Activated B cell treated with CpG ODN at 0.5 μM for 24 hours (primary cell): ENCODE measurements around the gene DTNBP1. TPM values are rescaled to one million over a fixed set of nuclear protein-coding genes. Genes with fewer than 3 reads are reported as not detected.

Source experiments
- ATAC-seq: fragments of 200-7000 bp; cut with Tn5 transposase; one replicate; pipeline ENCODE4 v1.10.0; 2021; ENCODE audit warnings: low read depth, mild to moderate bottlenecking, moderate library complexity
- CTCF ChIA-PET: fragments of 350-600 bp; sonication (Branson Sonifier 250); formaldehyde crosslinking; loops from one replicate; lab custom pipeline; 2021; ENCODE audit warnings: antibody characterized with exemption; lab: Charles Lee
- POLR2A ChIA-PET: fragments of 350-600 bp; sonication (Branson Sonifier 250); formaldehyde crosslinking; loops from one replicate; lab custom pipeline; 2021; ENCODE audit warnings: antibody characterized with exemption; lab: Charles Lee
- DNase-seq: peaks from one replicate; pipeline ENCODE4 v3.0.0; 2022
- H3K27ac Mint-ChIP-seq: one replicate; pipeline ENCODE4 v1.8.0; 2020; ENCODE audit warnings: mixed read lengths
- H3K27me3 Mint-ChIP-seq: one replicate; pipeline ENCODE4 v1.8.0; 2021; ENCODE audit warnings: mixed read lengths
- H3K36me3 Mint-ChIP-seq: one replicate; pipeline ENCODE4 v1.8.0; 2021; ENCODE audit warnings: low read depth, mixed read lengths
- H3K4me1 Mint-ChIP-seq: one replicate; pipeline ENCODE4 v1.8.0; 2021; ENCODE audit warnings: mixed read lengths
- H3K4me3 Mint-ChIP-seq: one replicate; pipeline ENCODE4 v1.8.0; 2020; ENCODE audit warnings: mild to moderate bottlenecking, mixed read lengths
- H3K9me3 Mint-ChIP-seq: one replicate; pipeline ENCODE4 v1.8.0; 2020; ENCODE audit warnings: mixed read lengths
- intact Hi-C: fragments of 100-400 bp; cut with micrococcal nuclease; formaldehyde crosslinking; loops from one replicate; pipeline ENCODE4 v1.15.1; 2024
- total RNA-seq: library from RNA; stranded (reverse); gene quantifications from 2 replicates; pipeline ENCODE4 v1.2.3, GENCODE V29; 2022
- TF ChIP-seq, protein P1 (sequence below): fragments of 200-600 bp; IDR thresholded peaks from one replicate; pipeline ENCODE4 v1.8.0; 2022; ENCODE audit warnings: antibody characterized with exemption, mild to moderate bottlenecking

The DTNBP1 gene
- total RNA-seq, 1 donor from 2014 or later = 50.3 TPM

DNA sequence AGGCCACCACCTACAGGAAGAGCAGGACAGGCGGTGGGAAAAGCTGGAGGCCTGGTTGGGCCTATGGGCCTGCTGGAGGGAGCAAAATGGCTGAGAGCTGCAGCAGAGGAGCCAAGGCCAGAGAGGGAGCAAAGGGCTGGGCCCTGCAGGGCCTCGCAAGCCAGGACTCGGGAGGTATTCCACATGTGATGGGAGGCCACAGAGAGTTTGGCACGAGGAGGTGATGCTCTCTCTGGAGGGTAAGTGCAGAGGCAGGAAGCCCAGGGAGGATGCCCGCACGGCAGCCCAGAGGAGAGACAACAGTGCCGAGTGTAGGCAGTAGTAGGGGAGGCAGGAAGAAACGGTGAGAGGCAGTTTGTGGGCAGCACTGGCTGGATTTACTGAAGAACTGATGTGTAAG is 85.7 kb downstream of the DTNBP1 start:
- peaks cover 51% of the 10 kb centered on the region for H3K36me3 Mint-ChIP-seq
- TF ChIP-seq, protein P1, sequence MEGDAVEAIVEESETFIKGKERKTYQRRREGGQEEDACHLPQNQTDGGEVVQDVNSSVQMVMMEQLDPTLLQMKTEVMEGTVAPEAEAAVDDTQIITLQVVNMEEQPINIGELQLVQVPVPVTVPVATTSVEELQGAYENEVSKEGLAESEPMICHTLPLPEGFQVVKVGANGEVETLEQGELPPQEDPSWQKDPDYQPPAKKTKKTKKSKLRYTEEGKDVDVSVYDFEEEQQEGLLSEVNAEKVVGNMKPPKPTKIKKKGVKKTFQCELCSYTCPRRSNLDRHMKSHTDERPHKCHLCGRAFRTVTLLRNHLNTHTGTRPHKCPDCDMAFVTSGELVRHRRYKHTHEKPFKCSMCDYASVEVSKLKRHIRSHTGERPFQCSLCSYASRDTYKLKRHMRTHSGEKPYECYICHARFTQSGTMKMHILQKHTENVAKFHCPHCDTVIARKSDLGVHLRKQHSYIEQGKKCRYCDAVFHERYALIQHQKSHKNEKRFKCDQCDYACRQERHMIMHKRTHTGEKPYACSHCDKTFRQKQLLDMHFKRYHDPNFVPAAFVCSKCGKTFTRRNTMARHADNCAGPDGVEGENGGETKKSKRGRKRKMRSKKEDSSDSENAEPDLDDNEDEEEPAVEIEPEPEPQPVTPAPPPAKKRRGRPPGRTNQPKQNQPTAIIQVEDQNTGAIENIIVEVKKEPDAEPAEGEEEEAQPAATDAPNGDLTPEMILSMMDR = no peak
- ChIA-PET CTCF (no interaction called here), POLR2A (no interaction called here)
- H3K27me3 Mint-ChIP-seq = no peaks in the 10 kb centered on the region
- H3K4me1 Mint-ChIP-seq = peaks cover 31% of the 10 kb centered on the region
- DNase-seq (no peak), ATAC-seq (no peak)
- no peak overlapping the region for H3K4me3 Mint-ChIP-seq
- H3K27ac Mint-ChIP-seq = no peak overlapping the region
- intact Hi-C loops = no loop called here
- peaks cover 5% of the 10 kb centered on the region for H3K9me3 Mint-ChIP-seq

DNA sequence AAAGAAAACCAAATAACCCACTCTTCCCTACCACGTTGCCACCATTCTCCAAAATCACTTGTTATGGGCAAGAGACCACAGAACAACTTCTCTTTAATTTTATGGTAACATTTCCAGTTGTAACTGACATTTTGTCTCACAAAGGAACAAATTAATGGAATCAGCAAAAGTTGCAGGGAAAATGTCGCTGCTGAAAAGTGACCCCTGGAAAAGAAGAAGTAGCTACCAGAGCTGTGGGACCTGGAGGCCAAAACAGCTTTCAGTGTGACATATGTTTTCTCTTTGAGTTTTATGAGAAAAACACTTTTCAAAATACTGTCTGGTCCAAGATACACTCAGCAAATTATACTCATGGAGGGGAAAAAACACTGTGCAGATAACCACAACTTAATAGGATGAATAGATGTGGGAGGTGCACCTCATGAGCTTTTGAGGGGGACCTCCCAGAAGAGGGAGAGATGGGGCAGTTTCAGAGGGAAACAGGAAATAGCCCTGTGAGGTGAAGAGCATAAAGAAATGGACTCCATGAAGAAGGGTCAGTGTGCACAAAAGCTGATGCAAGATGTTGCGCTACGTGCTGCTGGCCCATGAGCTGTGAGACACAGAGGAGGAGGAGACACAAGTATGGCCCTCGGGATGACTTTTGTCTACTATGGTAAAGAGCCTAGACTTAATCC is 87.3 kb downstream of the DTNBP1 start:
- Mint-ChIP-seq H3K27me3 (no peaks in the 10 kb centered on the region), H3K36me3 (peaks cover 53% of the 10 kb centered on the region), H3K4me3 (no peak overlapping the region), H3K27ac (peak overlapping the region; percentile 7), H3K4me1 (peaks cover 35% of the 10 kb centered on the region), H3K9me3 (peaks cover 5% of the 10 kb centered on the region)
- ATAC-seq (no peak), DNase-seq (no peak)
- ChIA-PET CTCF (no interaction called here), POLR2A (no interaction called here)
- intact Hi-C loops = no loop called here
- TF ChIP-seq, protein P1 = no peak

DNA sequence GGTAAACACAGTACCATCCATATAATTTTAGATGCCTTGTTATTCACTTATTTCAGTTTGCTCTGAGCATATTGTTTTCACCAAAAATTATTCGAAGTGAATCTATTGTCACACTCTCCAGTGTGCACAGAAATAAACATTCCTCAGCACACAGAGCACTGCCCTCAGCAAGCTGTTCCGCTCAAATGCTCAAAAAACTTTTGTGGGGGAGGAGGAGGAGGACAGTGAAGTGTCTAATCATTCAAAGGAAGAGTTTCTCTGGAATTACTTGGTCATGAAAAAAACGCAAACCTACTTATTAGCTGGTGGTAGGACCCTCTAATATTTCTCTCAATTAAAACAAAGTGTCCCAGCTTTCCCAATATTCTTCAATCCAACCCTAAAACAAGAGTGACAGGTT is 88.3 kb downstream of the DTNBP1 start:
- TF ChIP-seq, protein P1 = no peak
- POLR2A ChIA-PET = no interaction called here
- peaks cover 41% of the 10 kb centered on the region for H3K4me1 Mint-ChIP-seq
- CTCF ChIA-PET = no interaction called here
- intact Hi-C loops = no loop called here
- ATAC-seq (no peak), DNase-seq (no peak)
- H3K9me3 Mint-ChIP-seq = peaks cover 5% of the 10 kb centered on the region
- no peak overlapping the region for H3K27ac Mint-ChIP-seq
- no peaks in the 10 kb centered on the region for H3K27me3 Mint-ChIP-seq
- H3K36me3 Mint-ChIP-seq = peaks cover 57% of the 10 kb centered on the region
- no peak overlapping the region for H3K4me3 Mint-ChIP-seq

DNA sequence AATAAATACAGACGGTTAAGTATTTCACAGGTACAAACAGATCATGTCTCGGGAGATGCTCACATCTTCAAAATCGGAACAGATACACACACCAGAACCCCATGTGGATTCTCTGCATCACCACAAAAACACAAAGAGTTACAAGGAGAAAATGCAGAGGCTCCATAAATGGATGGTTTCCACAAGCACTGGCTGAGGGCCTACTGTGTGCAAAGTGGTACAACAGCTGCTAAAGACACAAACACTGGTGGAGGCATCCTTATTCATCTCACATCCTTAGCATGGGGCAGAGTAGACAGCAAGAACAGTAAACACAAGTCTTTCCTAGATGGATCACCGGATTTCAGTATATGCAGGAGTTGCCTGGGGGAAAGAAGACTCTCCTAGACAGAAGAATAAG is 88.8 kb downstream of the DTNBP1 start:
- Mint-ChIP-seq H3K27me3 (no peaks in the 10 kb centered on the region), H3K4me3 (no peak overlapping the region), H3K4me1 (peaks cover 39% of the 10 kb centered on the region), H3K27ac (no peak overlapping the region), H3K36me3 (peaks cover 56% of the 10 kb centered on the region), H3K9me3 (peaks cover 2% of the 10 kb centered on the region)
- ChIA-PET CTCF (no interaction called here), POLR2A (no interaction called here)
- DNase-seq (no peak), ATAC-seq (no peak)
- TF ChIP-seq, protein P1 = no peak
- intact Hi-C loops = no loop called here

DNA sequence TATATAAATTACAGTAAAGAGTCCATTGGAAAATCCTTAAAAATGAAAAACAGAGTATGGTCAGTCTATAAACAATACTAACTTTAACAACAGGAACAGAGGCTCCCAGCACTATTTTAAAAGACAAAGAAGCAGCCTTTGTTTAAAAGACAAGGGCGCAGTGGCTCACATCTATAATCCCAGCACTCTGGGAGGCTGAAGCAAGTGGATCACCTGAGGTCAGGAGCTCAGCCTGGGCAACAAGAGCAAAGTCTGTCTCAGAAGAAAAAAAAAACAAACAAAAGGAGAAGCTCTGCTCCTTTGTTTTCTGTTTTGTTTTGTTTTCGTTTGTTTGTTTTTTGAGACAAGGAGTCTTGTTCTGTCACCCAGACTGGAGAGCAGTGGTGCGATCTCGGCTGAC is 89.4 kb downstream of the DTNBP1 start:
- no peaks in the 10 kb centered on the region for H3K9me3 Mint-ChIP-seq

More for the DNA sequence above, 89.4 kb downstream of the DTNBP1 start:
- ATAC-seq = no peak
- Mint-ChIP-seq H3K4me3 (no peak overlapping the region), H3K36me3 (peaks cover 53% of the 10 kb centered on the region), H3K27ac (no peak overlapping the region), H3K27me3 (no peaks in the 10 kb centered on the region), H3K4me1 (peaks cover 34% of the 10 kb centered on the region)
- no peak for DNase-seq
- intact Hi-C loops = loop anchor here (2.0 kb wide), 1 partner anchor 15 kb away; no protein-coding TSS in a partner anchor
- TF ChIP-seq, protein P1 = no peak
- ChIA-PET CTCF (no interaction called here), POLR2A (no interaction called here)
